Small intestine (tissue), 7 donors: ENCODE measurements around the gene PREX1. TPM values are rescaled to one million over a fixed set of nuclear protein-coding genes. Genes with fewer than 3 reads are reported as not detected.

Experiments used
- DNase-seq, 2 donors: peaks; one replicate each; pipeline versions ENCODE4 v3.0.0 to v3.0.0-alpha.2; 2013
- FAIRE-seq: peaks from 2 replicates; lab custom pipeline; 2012; peaks lifted over from hg19 to GRCh38; lab: Jason Lieb, UNC
- H3K27ac ChIP-seq, 3 donors: one replicate each; pipeline ENCODE4 v1.5.1; 2013; ENCODE audit warnings: low read length in 2 of 3, mild to moderate bottlenecking in 2 of 3, control low read depth in 1 of 3, inconsistent platforms in 1 of 3, low read depth in 1 of 3, moderate library complexity in 1 of 3
- H3K27me3 ChIP-seq, 3 donors: one replicate each; pipeline ENCODE4 v1.6.1; 2013; ENCODE audit warnings: low read length in 3 of 3, inconsistent platforms in 1 of 3; ENCODE audit not compliant: control insufficient read depth in 3 of 3, insufficient read depth in 3 of 3
- H3K36me3 ChIP-seq, 3 donors: one replicate each; pipeline ENCODE4 v1.6.1; 2013; ENCODE audit warnings: low read length in 3 of 3, inconsistent platforms in 1 of 3, low read depth in 1 of 3, mild to moderate bottlenecking in 1 of 3, moderate library complexity in 1 of 3; ENCODE audit not compliant: control insufficient read depth in 3 of 3, insufficient read depth in 2 of 3
- H3K4me1 ChIP-seq, 3 donors: one replicate each; pipeline ENCODE4 v1.6.1; 2013; ENCODE audit warnings: low read length in 2 of 3, inconsistent platforms in 1 of 3, low read depth in 1 of 3, mild to moderate bottlenecking in 1 of 3, moderate library complexity in 1 of 3; ENCODE audit not compliant: control insufficient read depth in 3 of 3, insufficient read depth in 2 of 3
- H3K4me3 ChIP-seq, 3 donors: one replicate each; pipeline ENCODE4 v1.5.1; 2013; ENCODE audit warnings: low read length in 3 of 3, control low read depth in 1 of 3, inconsistent platforms in 1 of 3, low read depth in 1 of 3, mild to moderate bottlenecking in 1 of 3, moderate library complexity in 1 of 3
- H3K9me3 ChIP-seq, 2 donors: one replicate each; pipeline ENCODE4 v1.6.1; 2013; ENCODE audit warnings: low read depth in 1 of 2, low read length in 1 of 2; ENCODE audit not compliant: control insufficient read depth in 2 of 2, insufficient read depth in 1 of 2
- WGBS, 3 donors: extraction: QIAGEN DNeasy Blood & Tissue Kit; methylation state at CpG; one replicate each; pipeline ENCODE4 v1.1.7; 2013; 5-methylcytosine and 5-hydroxymethylcytosine counted together
- polyA plus RNA-seq, 4 donors: library from polyadenylated mRNA; stranded (reverse) in 3 of 4; unstranded in 1 of 4; fragments of 200-250 nt in 3 of 4; fragments of 120-200 nt in 1 of 4; gene quantifications; one replicate each; pipeline versions ENCODE4 v1.2.1 to v1.2.3, GENCODE V29; 2013
- donor health status: healthy with polysubstance abuse.
- donor health status: control.
- donor health status: control.
- donor health status: Bipolar disorder and iron deficiency.
- donor health status: healthy.

The PREX1 gene
- polyA plus RNA-seq, 4 donors: 1.8 to 9.9 (median 8.0) TPM

DNA sequence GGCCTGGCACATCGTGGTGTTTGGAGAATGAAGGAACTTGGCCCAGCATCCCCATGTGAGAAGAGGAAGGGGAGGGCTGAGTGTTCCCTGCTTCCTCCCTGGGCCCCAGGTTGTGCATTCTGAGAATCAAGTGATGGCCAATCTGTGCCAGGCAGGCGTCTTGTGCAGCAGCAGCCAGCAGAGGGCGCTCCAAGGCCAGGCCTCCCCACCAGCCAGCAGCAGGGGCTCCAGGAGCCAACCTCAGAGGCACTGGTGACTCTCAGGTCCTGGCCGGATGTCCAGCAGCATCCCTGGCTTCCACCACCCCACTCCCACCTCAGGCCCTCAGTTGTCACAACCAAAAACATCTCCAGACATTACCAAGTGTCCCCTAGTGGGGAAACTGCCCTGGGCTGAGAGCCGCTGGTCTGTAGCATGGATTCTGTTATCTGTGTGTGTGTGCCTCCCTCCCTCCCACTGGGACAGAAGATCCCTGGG is 192.0 kb downstream of the PREX1 start:
- DNase-seq (peak; percentile 12 to 68), FAIRE-seq (no peak)
- WGBS, 3 donors: 18 to 31% (median 25%) methylated on average over 5 of the region's 5 CpGs
- Histone ChIP-seq H3K27me3 (no peaks in the 10 kb centered on the region), H3K36me3 (peaks cover 0 to 34% (median 4%) of the 10 kb centered on the region in 3 donors), H3K4me1 (no peaks in the 10 kb centered on the region), H3K4me3 (no peak overlapping the region), H3K27ac (no peak overlapping the region), H3K9me3 (no peaks in the 10 kb centered on the region)

DNA sequence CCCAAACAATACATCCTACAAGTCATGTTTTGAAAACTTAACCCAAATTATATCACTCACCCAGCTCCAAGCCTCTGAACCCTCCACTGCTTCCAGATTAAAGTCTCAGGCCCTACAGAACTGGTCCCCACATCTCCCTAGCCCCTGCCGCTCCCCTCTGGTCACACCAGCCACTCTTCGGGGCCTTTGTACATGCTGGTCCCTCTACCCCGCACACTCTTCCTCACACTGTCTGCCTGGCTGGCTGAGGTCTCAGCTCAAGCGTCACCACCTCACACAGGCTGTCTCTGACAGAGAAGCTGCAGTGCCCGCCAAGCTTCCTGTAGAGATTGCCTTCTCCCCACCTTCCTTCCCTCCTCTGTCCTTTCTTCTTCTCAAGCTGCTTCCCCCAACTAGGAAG is 192.4 kb downstream of the PREX1 start:
- 90 to 93% (median 90%) methylated on average over 5 of the region's 5 CpGs for WGBS, 3 donors
- Histone ChIP-seq H3K27ac (no peak overlapping the region), H3K36me3 (peaks cover 0 to 36% (median 4%) of the 10 kb centered on the region in 3 donors), H3K4me1 (no peaks in the 10 kb centered on the region), H3K4me3 (no peak overlapping the region), H3K27me3 (no peaks in the 10 kb centered on the region), H3K9me3 (no peaks in the 10 kb centered on the region)
- FAIRE-seq: no peak
- DNase-seq: no peak

DNA sequence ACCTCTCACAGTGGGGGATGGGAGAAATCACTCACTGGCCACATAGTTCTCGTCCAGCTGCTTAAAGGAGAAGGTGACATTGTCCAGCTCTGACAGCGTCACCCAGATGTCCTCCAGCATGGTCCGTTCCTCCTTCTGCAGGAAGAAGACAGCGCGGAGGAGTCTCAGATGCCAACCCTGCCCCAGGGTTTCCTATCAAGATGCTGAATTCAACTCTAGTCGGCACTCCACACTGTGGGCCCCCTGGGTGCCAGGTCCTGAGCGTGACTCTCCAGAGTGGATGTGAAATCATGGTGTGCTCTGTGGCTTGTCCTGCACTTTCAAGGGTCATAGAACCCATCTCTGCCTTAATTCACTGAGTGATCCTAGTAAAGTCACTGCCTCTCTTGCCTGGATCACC is 193.2 kb downstream of the PREX1 start:
- no peaks in the 10 kb centered on the region for H3K4me1 ChIP-seq
- no peak overlapping the region for H3K27ac ChIP-seq
- H3K9me3 ChIP-seq: no peaks in the 10 kb centered on the region
- H3K4me3 ChIP-seq: no peak overlapping the region
- 93 to 95% (median 93%) methylated on average over 7 of the region's 7 CpGs for WGBS, 3 donors
- FAIRE-seq (no peak), DNase-seq (no peak)
- H3K27me3 ChIP-seq: no peaks in the 10 kb centered on the region
- H3K36me3 ChIP-seq: peaks cover 0 to 33% (median 4%) of the 10 kb centered on the region in 3 donors

DNA sequence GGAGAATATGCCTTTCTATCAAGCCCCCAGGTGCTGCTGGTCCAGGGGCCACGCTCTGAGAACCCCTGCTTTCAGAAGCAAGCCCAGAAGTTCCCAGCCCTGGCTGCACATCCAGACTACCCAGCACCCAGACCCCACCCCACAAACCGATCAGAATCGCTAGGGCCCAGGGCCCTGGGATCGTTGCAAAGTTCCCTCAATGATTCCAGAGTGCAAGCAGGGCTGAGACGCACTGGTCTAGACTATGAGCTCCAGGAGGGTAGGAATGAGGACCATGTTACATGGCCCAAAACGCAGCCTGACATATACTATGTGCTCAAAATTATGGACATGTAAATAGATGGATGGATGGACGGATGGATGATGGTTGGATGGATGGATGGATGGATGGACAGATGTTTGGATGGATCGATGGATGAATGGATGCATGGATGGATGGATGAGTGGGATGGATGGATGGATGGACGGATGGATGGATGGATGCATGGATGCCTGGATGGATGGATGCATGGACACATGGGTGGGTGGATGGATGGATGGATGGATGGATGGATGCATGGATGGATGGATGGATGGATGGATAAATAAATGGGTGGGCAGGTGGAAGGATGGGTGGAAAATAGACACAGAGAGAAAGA is 194.1 kb downstream of the PREX1 start:
- Histone ChIP-seq H3K4me3 (no peak overlapping the region), H3K27me3 (no peaks in the 10 kb centered on the region), H3K4me1 (no peaks in the 10 kb centered on the region), H3K36me3 (peaks cover 0 to 31% (median 2%) of the 10 kb centered on the region in 3 donors), H3K27ac (no peak overlapping the region), H3K9me3 (no peaks in the 10 kb centered on the region)
- FAIRE-seq (no peak), DNase-seq (no peak)
- WGBS, 3 donors: 83 to 90% (median 84%) methylated on average over 9 of the region's 9 CpGs

DNA sequence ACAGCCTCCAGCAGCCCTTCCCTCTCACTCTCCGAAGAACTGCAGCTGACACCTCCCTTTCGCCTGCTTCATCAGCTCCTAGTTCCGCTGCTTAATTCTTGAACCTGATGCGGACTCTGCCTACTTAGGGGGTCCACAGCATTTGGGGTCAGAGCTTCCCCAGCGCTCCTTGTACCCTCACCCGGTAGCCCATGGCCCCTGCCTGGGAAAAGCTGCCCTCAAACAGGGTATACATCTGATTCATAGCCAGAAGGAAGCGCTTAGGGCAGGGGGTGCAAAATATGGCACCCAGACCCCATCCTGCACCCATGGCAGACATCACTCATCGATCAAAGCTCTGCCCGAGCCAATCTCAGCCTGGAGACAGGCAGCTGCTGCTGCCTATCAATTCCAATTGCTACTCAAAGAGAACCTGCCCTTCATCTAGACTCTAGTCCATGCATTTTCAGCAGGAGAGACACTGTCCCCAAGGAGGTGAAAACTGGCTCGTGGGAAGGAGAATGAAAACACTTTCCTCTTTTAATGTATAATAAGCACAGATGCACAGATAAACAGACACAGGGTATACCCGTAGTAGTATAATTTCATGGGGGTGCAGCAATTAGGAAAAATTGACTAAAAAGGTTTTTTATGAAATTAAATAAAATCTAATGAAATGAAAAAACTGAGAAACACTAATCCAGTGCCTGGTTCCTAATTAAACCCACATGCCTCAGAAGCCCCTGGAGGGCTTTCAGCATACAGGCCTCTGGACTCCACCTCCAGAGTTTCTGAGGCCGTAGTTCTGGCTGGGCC is 194.8 kb downstream of the PREX1 start:
- FAIRE-seq (no peak), DNase-seq (no peak)
- Histone ChIP-seq H3K27me3 (no peaks in the 10 kb centered on the region), H3K4me3 (no peak overlapping the region), H3K4me1 (no peaks in the 10 kb centered on the region), H3K36me3 (peaks cover 0 to 30% (median 0%) of the 10 kb centered on the region in 3 donors), H3K27ac (no peak overlapping the region), H3K9me3 (no peaks in the 10 kb centered on the region)
- WGBS, 3 donors: 79 to 89% (median 88%) methylated on average over 12 of the region's 12 CpGs

DNA sequence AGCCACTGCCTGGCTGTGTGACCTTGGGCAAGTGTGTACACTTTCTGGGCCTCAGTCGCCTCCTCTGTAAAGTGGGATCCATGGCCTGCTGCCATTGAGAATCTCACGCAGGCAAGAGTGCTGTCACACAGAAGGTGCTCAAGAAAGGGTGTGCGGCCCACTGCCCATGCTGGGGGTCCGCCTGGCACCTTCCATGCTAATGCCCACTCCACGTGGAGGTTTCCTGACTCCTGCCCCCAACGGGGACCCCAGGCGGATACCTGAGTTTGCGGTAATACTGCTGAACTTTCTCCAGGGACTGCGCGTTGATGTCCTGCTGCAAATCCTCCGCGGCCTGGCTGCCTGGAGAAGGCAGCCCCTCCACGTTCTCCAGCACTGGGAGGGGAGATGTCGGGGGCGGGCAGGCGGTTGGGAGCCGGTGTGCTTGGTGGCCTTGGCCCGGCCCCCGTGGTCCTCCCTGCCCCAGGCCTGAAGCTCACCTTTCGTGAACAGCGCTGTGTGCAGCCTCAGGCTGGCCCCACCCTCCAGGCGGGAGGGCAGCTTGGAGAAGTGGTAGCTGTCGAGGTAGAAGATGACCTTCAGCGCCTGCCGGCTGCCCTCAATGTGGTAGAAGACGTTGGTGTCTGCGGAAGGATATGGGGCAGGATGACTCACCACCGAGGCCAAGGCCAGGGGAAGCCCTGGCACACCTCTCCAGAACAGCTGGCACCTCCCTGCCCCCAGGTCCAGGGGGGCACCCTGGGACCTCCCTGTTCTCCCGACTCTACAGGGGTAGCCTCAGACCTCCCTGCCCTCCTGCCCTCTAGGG is 195.6 kb downstream of the PREX1 start:
- H3K36me3 ChIP-seq: peaks cover 0 to 26% (median 2%) of the 10 kb centered on the region in 3 donors

DNA sequence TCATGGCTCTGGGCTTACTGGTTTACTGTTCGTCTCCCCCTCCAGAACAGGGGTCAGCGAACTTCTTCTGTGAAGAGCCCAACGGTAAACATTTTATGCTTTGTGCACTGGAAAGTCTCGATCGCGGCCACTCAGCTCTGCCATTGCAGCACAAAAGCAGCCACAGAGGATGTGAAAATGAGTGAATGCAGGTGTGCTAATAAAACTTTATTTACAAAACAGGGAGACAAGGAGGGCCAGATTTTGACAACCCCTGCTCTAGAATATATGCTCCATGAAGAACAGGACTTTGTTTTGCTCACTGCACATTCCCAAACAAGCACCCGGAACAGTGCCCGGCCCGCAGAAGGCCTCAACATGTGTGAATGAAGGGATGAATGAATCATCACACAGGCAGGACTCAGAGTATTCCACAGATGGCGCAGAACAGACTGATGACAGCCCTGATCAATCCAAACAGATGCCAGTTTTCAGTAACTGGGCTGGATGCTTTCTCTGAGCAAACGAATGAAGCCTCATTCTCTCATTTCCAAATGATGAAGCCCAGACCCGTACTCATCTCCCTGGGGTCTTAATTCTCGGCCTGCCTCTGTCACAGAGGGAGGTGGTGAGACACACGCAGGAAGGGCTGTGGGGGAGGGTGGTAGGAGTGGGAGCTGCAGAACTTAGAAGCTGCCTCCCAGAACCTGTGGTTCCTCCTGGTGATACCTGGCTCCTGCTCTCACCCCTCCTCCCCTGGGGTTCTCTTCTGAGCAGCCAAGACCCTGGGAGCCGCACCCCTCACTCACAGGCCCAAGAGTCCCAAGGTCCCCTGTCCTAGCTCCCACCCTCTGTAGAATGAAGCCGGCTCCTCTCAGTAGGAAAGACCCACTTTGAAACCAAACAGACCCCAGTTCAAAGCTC is 196.4 kb downstream of the PREX1 start:
- FAIRE-seq: no peak

More for the DNA sequence above, 195.6 kb downstream of the PREX1 start:
- Histone ChIP-seq H3K27me3 (no peaks in the 10 kb centered on the region), H3K27ac (no peak overlapping the region), H3K4me1 (no peaks in the 10 kb centered on the region), H3K4me3 (no peak overlapping the region), H3K9me3 (no peaks in the 10 kb centered on the region)
- 73 to 84% (median 75%) methylated on average over 29 of the region's 29 CpGs for WGBS, 3 donors
- no peak for FAIRE-seq
- no peak for DNase-seq

More for the DNA sequence above, 196.4 kb downstream of the PREX1 start:
- Histone ChIP-seq H3K27ac (no peak overlapping the region), H3K9me3 (no peaks in the 10 kb centered on the region), H3K36me3 (peaks cover 0 to 30% (median 2%) of the 10 kb centered on the region in 3 donors), H3K4me1 (no peaks in the 10 kb centered on the region), H3K4me3 (no peak overlapping the region), H3K27me3 (no peaks in the 10 kb centered on the region)
- no peak for DNase-seq
- WGBS, 3 donors: 86 to 92% (median 90%) methylated on average over 16 of the region's 16 CpGs
